IMR-90 (cell line): Measurements from ENCODE around the gene TMEM52. TPM values are rescaled to one million over a fixed set of nuclear protein-coding genes. Genes with fewer than 3 reads are reported as not detected.

Experiments
- ATAC-seq: fragments of 200-7000 bp; cut with Tn5 transposase; 2 replicates; pipeline ENCODE4 v1.9.1; 2020; ENCODE audit warnings: low read depth, mild to moderate bottlenecking, moderate library complexity
- BruUV-seq: library from RNA; stranded (reverse); fragments of 400-500 nt; replicated peaks from 2 replicates; lab custom pipeline; 2021; lab: Mats Ljungman, UMichigan
- CTCF ChIA-PET: fragments of 300-600 bp; formaldehyde crosslinking; extraction: SDS; loops from one replicate; lab custom pipeline; 2021; ENCODE audit warnings: antibody characterized with exemption; lab: Yijun Ruan, JAX
- POLR2A ChIA-PET: fragments of 300-600 bp; sonication (Branson Sonifier 250); formaldehyde crosslinking; loops from one replicate; lab custom pipeline; 2022; ENCODE audit warnings: antibody characterized with exemption; ENCODE audit not compliant: unreplicated experiment; lab: Charles Lee
- DNase-seq: peaks from one replicate; pipeline ENCODE4 v3.0.0; 2013
- H2AFZ ChIP-seq: replicated peaks from 2 replicates; pipeline ENCODE3; 2013; ENCODE audit warnings: low read length, mild to moderate bottlenecking; ENCODE audit not compliant: poor library complexity
- H2AK5ac ChIP-seq: 2 replicates; pipeline ENCODE4 v1.6.1; 2013; ENCODE audit warnings: low read depth, low read length, inconsistent platforms
- H2AK9ac ChIP-seq: replicated peaks from 2 replicates; pipeline ENCODE3; 2013; ENCODE audit warnings: mild to moderate bottlenecking, low read depth, low read length, moderate library complexity; ENCODE audit not compliant: poor library complexity
- H2BK120ac ChIP-seq: 2 replicates; pipeline ENCODE4 v1.6.1; 2013; ENCODE audit warnings: low read depth, low read length, inconsistent platforms
- H2BK15ac ChIP-seq: 3 replicates; pipeline ENCODE4 v1.6.1; 2013; ENCODE audit warnings: low read depth, low read length, inconsistent platforms
- H2BK20ac ChIP-seq: 2 replicates; pipeline ENCODE4 v1.6.1; 2013; ENCODE audit warnings: low read depth, mild to moderate bottlenecking, inconsistent platforms, low read length, moderate library complexity
- H2BK5ac ChIP-seq: 2 replicates; pipeline ENCODE4 v1.6.1; 2013; ENCODE audit warnings: mild to moderate bottlenecking, low read depth, low read length, inconsistent platforms; ENCODE audit not compliant: poor library complexity, severe bottlenecking
- H3K14ac ChIP-seq: replicated peaks from 2 replicates; pipeline ENCODE4 v1.6.1; 2013; ENCODE audit warnings: low read depth, low read length, inconsistent platforms
- H3K18ac ChIP-seq: 2 replicates; pipeline ENCODE4 v1.6.1; 2013; ENCODE audit warnings: low read depth, low read length, control low read depth
- H3K23ac ChIP-seq: 2 replicates; pipeline ENCODE4 v1.6.1; 2013; ENCODE audit warnings: low read depth, low read length, inconsistent platforms
- H3K27ac ChIP-seq: 2 replicates; pipeline ENCODE4 v1.5.1; 2013; ENCODE audit warnings: mild to moderate bottlenecking, control low read depth, low read length; ENCODE audit not compliant: insufficient read depth
- H3K27me3 ChIP-seq: 2 replicates; pipeline ENCODE4 v1.6.1; 2013; ENCODE audit warnings: low read length; ENCODE audit not compliant: control insufficient read depth, insufficient read depth
- H3K36me3 ChIP-seq: 2 replicates; pipeline ENCODE4 v1.6.1; 2013; ENCODE audit warnings: low read length, mixed read lengths; ENCODE audit not compliant: control insufficient read depth, insufficient read depth
- H3K4ac ChIP-seq: 2 replicates; pipeline ENCODE4 v1.6.1; 2013; ENCODE audit warnings: low read depth, low read length, inconsistent platforms
- H3K4me1 ChIP-seq: 2 replicates; pipeline ENCODE4 v1.6.1; 2013; ENCODE audit warnings: low read length, mixed read lengths; ENCODE audit not compliant: control insufficient read depth, insufficient read depth
- H3K4me2 ChIP-seq: 2 replicates; pipeline ENCODE4 v1.6.1; 2013; ENCODE audit warnings: low read depth, mild to moderate bottlenecking, control low read depth, low read length, moderate library complexity
- H3K4me3 ChIP-seq: 2 replicates; pipeline ENCODE4 v1.5.1; 2013; ENCODE audit warnings: low read depth, mild to moderate bottlenecking, control low read depth, low read length, moderate library complexity; ENCODE audit not compliant: insufficient read depth
- H3K56ac ChIP-seq: 2 replicates; pipeline ENCODE4 v1.6.1; 2013; ENCODE audit warnings: low read length, inconsistent platforms; ENCODE audit not compliant: insufficient read depth; ENCODE audit errors: extremely low read depth
- H3K79me1 ChIP-seq, 2 experiments: 2 replicates each; pipeline ENCODE4 v1.6.1; 2013; ENCODE audit warnings: low read length in 2 of 2, inconsistent platforms in 1 of 2, low read depth in 1 of 2
- H3K9ac ChIP-seq: 2 replicates; pipeline ENCODE4 v1.6.1; 2013; ENCODE audit warnings: low read depth, low read length, control low read depth
- H3K9me1 ChIP-seq: 2 replicates; pipeline ENCODE4 v1.6.1; 2013; ENCODE audit warnings: low read length, inconsistent platforms; ENCODE audit not compliant: insufficient read depth
- H3K9me3 ChIP-seq: 2 replicates; pipeline ENCODE4 v1.6.1; 2013; ENCODE audit warnings: low read length; ENCODE audit not compliant: control insufficient read depth, insufficient read depth
- H4K20me1 ChIP-seq: 2 replicates; pipeline ENCODE4 v1.6.1; 2013; ENCODE audit warnings: low read length, inconsistent platforms; ENCODE audit not compliant: insufficient read depth
- H4K5ac ChIP-seq: 2 replicates; pipeline ENCODE4 v1.6.1; 2013; ENCODE audit warnings: mild to moderate bottlenecking, low read depth, low read length, control low read depth
- H4K8ac ChIP-seq, 2 experiments: 2 replicates each; pipeline ENCODE4 v1.6.1; 2013; ENCODE audit warnings: low read depth in 2 of 2, low read length in 2 of 2, control low read depth in 1 of 2, inconsistent platforms in 1 of 2
- H4K91ac ChIP-seq: 2 replicates; pipeline ENCODE4 v1.6.1; 2013; ENCODE audit warnings: low read depth, low read length, inconsistent platforms; ENCODE audit not compliant: insufficient read depth
- BHLHE40 ChIP-seq: fragments of 150-350 bp; IDR thresholded peaks from 2 replicates; pipeline ENCODE4 v1.6.1; 2016; ENCODE audit warnings: mild to moderate bottlenecking, low read depth, low read length
- CEBPB ChIP-seq: IDR thresholded peaks from 2 replicates; pipeline ENCODE4 v1.6.1; 2012; ENCODE audit warnings: low read depth, low read length, improper control_type of control experiment
- CHD1 ChIP-seq: IDR thresholded peaks from 2 replicates; pipeline ENCODE4 v1.6.1; 2012; ENCODE audit warnings: low read depth, low read length, improper control_type of control experiment
- FOS ChIP-seq: fragments of 150-350 bp; IDR thresholded peaks from 2 replicates; pipeline ENCODE4 v1.6.1; 2016; ENCODE audit warnings: low read depth, low read length
- MAFK ChIP-seq: IDR thresholded peaks from 2 replicates; pipeline ENCODE4 v1.6.1; 2012; ENCODE audit warnings: low read depth, low read length, improper control_type of control experiment
- MAZ ChIP-seq: IDR thresholded peaks from 2 replicates; pipeline ENCODE4 v1.6.1; 2012; ENCODE audit warnings: low read depth, mild to moderate bottlenecking, low read length, improper control_type of control experiment, moderate library complexity, borderline replicate concordance
- MXI1 ChIP-seq: IDR thresholded peaks from 2 replicates; pipeline ENCODE4 v1.6.1; 2012; ENCODE audit warnings: low read depth, mild to moderate bottlenecking, low read length, moderate library complexity, borderline replicate concordance
- NFE2L2 ChIP-seq: fragments of 150-350 bp; IDR thresholded peaks from 2 replicates; pipeline ENCODE4 v1.6.1; 2016; ENCODE audit warnings: low read depth, mild to moderate bottlenecking, low read length
- POLR2A ChIP-seq: IDR thresholded peaks from 2 replicates; pipeline ENCODE4 v1.6.1; 2012; ENCODE audit warnings: mild to moderate bottlenecking, low read depth, low read length
- RAD21 ChIP-seq: IDR thresholded peaks from 2 replicates; pipeline ENCODE4 v1.6.1; 2012; ENCODE audit warnings: low read length, improper control_type of control experiment
- RCOR1 ChIP-seq: IDR thresholded peaks from 2 replicates; pipeline ENCODE4 v1.6.1; 2012; ENCODE audit warnings: mild to moderate bottlenecking, low read length, improper control_type of control experiment; ENCODE audit not compliant: insufficient replicate concordance
- RFX5 ChIP-seq: IDR thresholded peaks from 2 replicates; pipeline ENCODE4 v1.8.0; 2012; ENCODE audit warnings: low read depth, mild to moderate bottlenecking, low read length, moderate library complexity
- SMC3 ChIP-seq: fragments of 150-350 bp; IDR thresholded peaks from 2 replicates; pipeline ENCODE4 v1.6.1; 2016; ENCODE audit warnings: low read depth, mild to moderate bottlenecking, antibody characterized with exemption, low read length, moderate library complexity
- USF2 ChIP-seq: fragments of 150-350 bp; IDR thresholded peaks from 2 replicates; pipeline ENCODE4 v1.6.1; 2017; ENCODE audit warnings: mild to moderate bottlenecking, antibody characterized with exemption, low read length, low read depth
- WGBS, 2 experiments: methylation state at CpG; one replicate each; pipeline versions ENCODE4 v1.1.5 to v1.1.7; 2013; ENCODE audit warnings: missing lambda C conversion rate in 2 of 2; ENCODE audit not compliant: insufficient read length in 1 of 2; ENCODE audit errors: extremely low coverage in 2 of 2; 5-methylcytosine and 5-hydroxymethylcytosine counted together
- dilution Hi-C: fragments of 300-500 bp; cut with HindIII; formaldehyde crosslinking; loops from one replicate; pipeline ENCODE4 v1.14.3; 2018; ENCODE audit warnings: low sequenced_read_pairs; ENCODE audit not compliant: unreplicated experiment
- in situ Hi-C: fragments of 300-500 bp; cut with MboI; formaldehyde crosslinking; loops from 3 replicates; pipeline ENCODE4 v1.14.3; 2019; ENCODE audit warnings: low sequenced_read_pairs, inconsistent platforms, mixed read lengths
- intact Hi-C: fragments of 100-400 bp; cut with micrococcal nuclease; formaldehyde crosslinking; loops from 2 replicates; pipeline ENCODE4 v1.10.0; 2022
- polyA plus RNA-seq, 3 experiments: library from polyadenylated mRNA; depleted of rRNA; stranded (reverse); fragments of >200 nt; gene quantifications; 2 replicates each; pipeline ENCODE4 v1.2.3, GENCODE V29; 2012; ENCODE audit warnings: low replicate concordance in 1 of 3
- total RNA-seq: library from RNA; depleted of rRNA; stranded (reverse); fragments of >200 nt; gene quantifications from 2 replicates; pipeline ENCODE4 v1.2.3, GENCODE V29; 2012
- TF ChIP-seq, protein P1 (sequence below): conservative IDR thresholded peaks from 2 replicates; pipeline ENCODE4 v1.5.1; 2012; ENCODE audit warnings: mild to moderate bottlenecking, low read depth, low read length, improper control_type of control experiment

The TMEM52 gene
- total and polyA plus RNA-seq, 2 of the 4 experiments (the other 2 are of a cell fraction) = 0.54 to 1.3 TPM

GRCh38 chr1:1879942-1880341 lies 39.1 kb downstream of the TMEM52 start:
- ATAC-seq (no peak), DNase-seq (no peak)
- no peak overlapping the region for H3K4ac ChIP-seq
- H3K23ac ChIP-seq = no peak overlapping the region
- no peak overlapping the region for H3K18ac ChIP-seq
- TF ChIP-seq RFX5 (no peak), MXI1 (no peak), POLR2A (no peak), NFE2L2 (no peak), MAFK (no peak), SMC3 (no peak), FOS (no peak), USF2 (no peak), CHD1 (no peak), MAZ (no peak), RCOR1 (no peak), BHLHE40 (no peak), CEBPB (no peak), RAD21 (no peak)
- TF ChIP-seq, protein P1, sequence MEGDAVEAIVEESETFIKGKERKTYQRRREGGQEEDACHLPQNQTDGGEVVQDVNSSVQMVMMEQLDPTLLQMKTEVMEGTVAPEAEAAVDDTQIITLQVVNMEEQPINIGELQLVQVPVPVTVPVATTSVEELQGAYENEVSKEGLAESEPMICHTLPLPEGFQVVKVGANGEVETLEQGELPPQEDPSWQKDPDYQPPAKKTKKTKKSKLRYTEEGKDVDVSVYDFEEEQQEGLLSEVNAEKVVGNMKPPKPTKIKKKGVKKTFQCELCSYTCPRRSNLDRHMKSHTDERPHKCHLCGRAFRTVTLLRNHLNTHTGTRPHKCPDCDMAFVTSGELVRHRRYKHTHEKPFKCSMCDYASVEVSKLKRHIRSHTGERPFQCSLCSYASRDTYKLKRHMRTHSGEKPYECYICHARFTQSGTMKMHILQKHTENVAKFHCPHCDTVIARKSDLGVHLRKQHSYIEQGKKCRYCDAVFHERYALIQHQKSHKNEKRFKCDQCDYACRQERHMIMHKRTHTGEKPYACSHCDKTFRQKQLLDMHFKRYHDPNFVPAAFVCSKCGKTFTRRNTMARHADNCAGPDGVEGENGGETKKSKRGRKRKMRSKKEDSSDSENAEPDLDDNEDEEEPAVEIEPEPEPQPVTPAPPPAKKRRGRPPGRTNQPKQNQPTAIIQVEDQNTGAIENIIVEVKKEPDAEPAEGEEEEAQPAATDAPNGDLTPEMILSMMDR = no peak
- dilution Hi-C loops (loop anchor here (10.0 kb wide), 1 partner anchor 55 kb away; no protein-coding TSS in a partner anchor), in situ Hi-C loops (loop anchor here (10.0 kb wide), 1 partner anchor 85 kb away; no protein-coding TSS in a partner anchor), intact Hi-C loops (loop anchor here (5.0 kb wide), 1 partner anchor 33 kb away; no protein-coding TSS in a partner anchor)
- H2AFZ ChIP-seq = no peak overlapping the region
- no peak overlapping the region for H3K27ac ChIP-seq
- peaks cover 100% of the 10 kb centered on the region for H4K20me1 ChIP-seq
- no peak overlapping the region for H3K4me3 ChIP-seq
- no peak overlapping the region for H2BK5ac ChIP-seq
- no peak overlapping the region for H3K9ac ChIP-seq
- peaks cover 20% of the 10 kb centered on the region for H3K36me3 ChIP-seq
- H2BK120ac ChIP-seq = no peak overlapping the region
- no peak overlapping the region for H3K4me2 ChIP-seq
- no peaks in the 10 kb centered on the region for H3K27me3 ChIP-seq
- no peak overlapping the region for H2AK9ac ChIP-seq
- H2BK15ac ChIP-seq = no peak overlapping the region
- H3K4me1 ChIP-seq = peaks cover 13% of the 10 kb centered on the region
- POLR2A ChIA-PET = no interaction called here
- BruUV-seq = no TSS peak
- WGBS, 2 experiments = no CpG with 5 or more reads among the region's 5 CpGs
- H3K9me1 ChIP-seq = peaks cover 43% of the 10 kb centered on the region
- no peak overlapping the region for H3K56ac ChIP-seq
- CTCF ChIA-PET = no interaction called here
- H3K14ac ChIP-seq = no peak overlapping the region
- H2BK20ac ChIP-seq = no peak overlapping the region
- H4K91ac ChIP-seq = no peak overlapping the region
- no peak overlapping the region for H2AK5ac ChIP-seq
- no peak overlapping the region for H4K5ac ChIP-seq
- H3K79me1 ChIP-seq = peaks cover 0 to 42% of the 10 kb centered on the region in 2 experiments; a peak in 2 of 4 replicates
- no peaks in the 10 kb centered on the region for H3K9me3 ChIP-seq
- no peak overlapping the region for H4K8ac ChIP-seq
